ENCODE data around the gene NOTCH4. TPM values are rescaled to one million over a fixed set of nuclear protein-coding genes. Genes with fewer than 3 reads are reported as not detected.

NOTCH4 gene
- total and polyA plus RNA-seq, 9 of the 15 experiments (the other 6 are each of a cell fraction or from before 2014, with no cell fraction given): 0.24 to 4.3 (median 1.7) TPM

DNA sequence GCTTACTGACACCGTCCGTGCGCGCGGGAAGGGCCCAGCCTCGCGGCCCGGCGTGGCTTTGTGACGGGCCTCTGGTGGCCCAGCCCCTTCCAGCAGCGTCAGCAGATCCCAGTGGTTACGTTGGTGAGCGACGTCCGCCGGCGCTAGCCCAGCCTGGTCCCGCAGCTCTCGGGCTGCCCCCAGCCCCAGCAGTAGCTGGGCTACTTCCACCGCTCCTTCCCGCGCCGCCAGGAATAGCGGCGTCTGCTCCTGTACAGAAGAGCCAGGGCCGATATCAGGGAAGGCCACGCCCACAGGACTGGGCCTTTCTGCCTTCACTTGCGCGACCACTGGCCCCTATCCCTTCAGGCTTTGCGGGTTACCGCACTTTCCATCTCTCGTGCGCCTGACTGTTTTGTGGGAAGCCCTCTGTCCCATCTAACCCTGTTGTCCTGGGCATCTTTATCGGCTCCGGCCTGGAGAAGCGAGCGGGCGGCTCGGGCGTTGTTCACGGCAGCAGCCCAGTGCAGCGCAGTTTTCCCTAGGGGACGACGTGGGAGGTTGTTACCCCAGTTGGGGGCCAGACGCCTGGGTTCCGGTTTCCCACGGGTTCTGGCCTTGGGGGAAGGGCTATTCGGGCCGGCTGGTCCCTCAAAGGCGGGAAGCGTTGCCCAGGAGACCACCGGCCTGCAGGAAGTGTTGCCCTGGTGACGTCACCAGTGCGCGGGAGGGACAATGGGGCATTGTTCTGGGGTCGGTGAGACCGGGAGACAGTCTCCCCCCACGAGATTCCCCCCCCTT, 27.8 kb downstream of the NOTCH4 start (continued):
- TF ChIP-seq ZNF23 (CRISPR knock-in tag; IDR thresholded peaks at IDR 0.05) (no peak), ZSCAN32 (CRISPR knock-in tag; IDR thresholded peaks at IDR 0.05) (peak; percentile 14; the same call in 1 of the 2 replicates), ZBTB49 (CRISPR knock-in tag; IDR thresholded peaks at IDR 0.05; ENCODE audit: borderline replicate concordance) (peak; percentile 20; the same call in 1 of the 2 replicates), FOSL1 (tag; conservative IDR thresholded peaks at IDR 0.05) (peak; percentile 68), ZNF282 (CRISPR knock-in tag; IDR thresholded peaks at IDR 0.05) (0 out of 2 replicates have a peak, but pooled peaks have one; percentile 1), TBP (optimal IDR thresholded peaks at IDR 0.05; ENCODE audit: low read depth, low read length) (peak; percentile 74), ARID4B (CRISPR knock-in tag; IDR thresholded peaks at IDR 0.05) (peak; percentile 85), DPF2 (IDR thresholded peaks at IDR 0.05) (peak; percentile 60)
- TF ChIP-seq, protein P1, sequence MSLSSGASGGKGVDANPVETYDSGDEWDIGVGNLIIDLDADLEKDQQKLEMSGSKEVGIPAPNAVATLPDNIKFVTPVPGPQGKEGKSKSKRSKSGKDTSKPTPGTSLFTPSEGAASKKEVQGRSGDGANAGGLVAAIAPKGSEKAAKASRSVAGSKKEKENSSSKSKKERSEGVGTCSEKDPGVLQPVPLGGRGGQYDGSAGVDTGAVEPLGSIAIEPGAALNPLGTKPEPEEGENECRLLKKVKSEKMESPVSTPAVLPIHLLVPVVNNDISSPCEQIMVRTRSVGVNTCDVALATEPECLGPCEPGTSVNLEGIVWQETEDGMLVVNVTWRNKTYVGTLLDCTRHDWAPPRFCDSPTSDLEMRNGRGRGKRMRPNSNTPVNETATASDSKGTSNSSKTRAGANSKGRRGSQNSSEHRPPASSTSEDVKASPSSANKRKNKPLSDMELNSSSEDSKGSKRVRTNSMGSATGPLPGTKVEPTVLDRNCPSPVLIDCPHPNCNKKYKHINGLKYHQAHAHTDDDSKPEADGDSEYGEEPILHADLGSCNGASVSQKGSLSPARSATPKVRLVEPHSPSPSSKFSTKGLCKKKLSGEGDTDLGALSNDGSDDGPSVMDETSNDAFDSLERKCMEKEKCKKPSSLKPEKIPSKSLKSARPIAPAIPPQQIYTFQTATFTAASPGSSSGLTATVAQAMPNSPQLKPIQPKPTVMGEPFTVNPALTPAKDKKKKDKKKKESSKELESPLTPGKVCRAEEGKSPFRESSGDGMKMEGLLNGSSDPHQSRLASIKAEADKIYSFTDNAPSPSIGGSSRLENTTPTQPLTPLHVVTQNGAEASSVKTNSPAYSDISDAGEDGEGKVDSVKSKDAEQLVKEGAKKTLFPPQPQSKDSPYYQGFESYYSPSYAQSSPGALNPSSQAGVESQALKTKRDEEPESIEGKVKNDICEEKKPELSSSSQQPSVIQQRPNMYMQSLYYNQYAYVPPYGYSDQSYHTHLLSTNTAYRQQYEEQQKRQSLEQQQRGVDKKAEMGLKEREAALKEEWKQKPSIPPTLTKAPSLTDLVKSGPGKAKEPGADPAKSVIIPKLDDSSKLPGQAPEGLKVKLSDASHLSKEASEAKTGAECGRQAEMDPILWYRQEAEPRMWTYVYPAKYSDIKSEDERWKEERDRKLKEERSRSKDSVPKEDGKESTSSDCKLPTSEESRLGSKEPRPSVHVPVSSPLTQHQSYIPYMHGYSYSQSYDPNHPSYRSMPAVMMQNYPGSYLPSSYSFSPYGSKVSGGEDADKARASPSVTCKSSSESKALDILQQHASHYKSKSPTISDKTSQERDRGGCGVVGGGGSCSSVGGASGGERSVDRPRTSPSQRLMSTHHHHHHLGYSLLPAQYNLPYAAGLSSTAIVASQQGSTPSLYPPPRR (CRISPR knock-in tag; IDR thresholded peaks at IDR 0.05; ENCODE audit: borderline replicate concordance): peak; percentile 93
- TF ChIP-seq, protein P2, sequence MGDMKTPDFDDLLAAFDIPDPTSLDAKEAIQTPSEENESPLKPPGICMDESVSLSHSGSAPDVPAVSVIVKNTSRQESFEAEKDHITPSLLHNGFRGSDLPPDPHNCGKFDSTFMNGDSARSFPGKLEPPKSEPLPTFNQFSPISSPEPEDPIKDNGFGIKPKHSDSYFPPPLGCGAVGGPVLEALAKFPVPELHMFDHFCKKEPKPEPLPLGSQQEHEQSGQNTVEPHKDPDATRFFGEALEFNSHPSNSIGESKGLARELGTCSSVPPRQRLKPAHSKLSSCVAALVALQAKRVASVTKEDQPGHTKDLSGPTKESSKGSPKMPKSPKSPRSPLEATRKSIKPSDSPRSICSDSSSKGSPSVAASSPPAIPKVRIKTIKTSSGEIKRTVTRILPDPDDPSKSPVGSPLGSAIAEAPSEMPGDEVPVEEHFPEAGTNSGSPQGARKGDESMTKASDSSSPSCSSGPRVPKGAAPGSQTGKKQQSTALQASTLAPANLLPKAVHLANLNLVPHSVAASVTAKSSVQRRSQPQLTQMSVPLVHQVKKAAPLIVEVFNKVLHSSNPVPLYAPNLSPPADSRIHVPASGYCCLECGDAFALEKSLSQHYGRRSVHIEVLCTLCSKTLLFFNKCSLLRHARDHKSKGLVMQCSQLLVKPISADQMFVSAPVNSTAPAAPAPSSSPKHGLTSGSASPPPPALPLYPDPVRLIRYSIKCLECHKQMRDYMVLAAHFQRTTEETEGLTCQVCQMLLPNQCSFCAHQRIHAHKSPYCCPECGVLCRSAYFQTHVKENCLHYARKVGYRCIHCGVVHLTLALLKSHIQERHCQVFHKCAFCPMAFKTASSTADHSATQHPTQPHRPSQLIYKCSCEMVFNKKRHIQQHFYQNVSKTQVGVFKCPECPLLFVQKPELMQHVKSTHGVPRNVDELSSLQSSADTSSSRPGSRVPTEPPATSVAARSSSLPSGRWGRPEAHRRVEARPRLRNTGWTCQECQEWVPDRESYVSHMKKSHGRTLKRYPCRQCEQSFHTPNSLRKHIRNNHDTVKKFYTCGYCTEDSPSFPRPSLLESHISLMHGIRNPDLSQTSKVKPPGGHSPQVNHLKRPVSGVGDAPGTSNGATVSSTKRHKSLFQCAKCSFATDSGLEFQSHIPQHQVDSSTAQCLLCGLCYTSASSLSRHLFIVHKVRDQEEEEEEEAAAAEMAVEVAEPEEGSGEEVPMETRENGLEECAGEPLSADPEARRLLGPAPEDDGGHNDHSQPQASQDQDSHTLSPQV (IDR thresholded peaks at IDR 0.05): peak; percentile 78; the same call in 1 of the 2 replicates

Data from K562 (cell line).